ENCODE measurements around the gene CCDC198. TPM values are rescaled to one million over a fixed set of nuclear protein-coding genes. Genes with fewer than 3 reads are reported as not detected.

CCDC198 gene
- total RNA-seq, result not detected

- DNase-seq, result no peak
Observed at GRCh38 chr14:57493467-57494181, at the start of gene CCDC198. CCDC198 (minus strand) TSS chr14:57493857; CDS start chr14:57493715, 142 bp downstream.

GRCh38 chr14:57533214-57533613 lies 39.6 kb upstream of the CCDC198 start:
- no peak for DNase-seq

- DNase-seq, result no peak
Observed at GRCh38 chr14:57530571-57530970, 36.9 kb upstream of the CCDC198 start.

GRCh38 chr14:57526942-57527341 lies 33.3 kb upstream of the CCDC198 start:
- no peak for DNase-seq

- no peak for DNase-seq
Observed at GRCh38 chr14:57519043-57519442, 25.4 kb upstream of the CCDC198 start.

GRCh38 chr14:57512220-57512619 lies 18.6 kb upstream of the CCDC198 start:
- no peak for DNase-seq

GRCh38 chr14:57508756-57509155 lies 15.1 kb upstream of the CCDC198 start:
- no peak for DNase-seq

GRCh38 chr14:57502586-57503254 lies 9.1 kb upstream of the CCDC198 start:
- no peak for DNase-seq

- DNase-seq, result no peak
Observed at GRCh38 chr14:57501039-57501557, 7.4 kb upstream of the CCDC198 start.

GRCh38 chr14:57498659-57499058 lies 5.0 kb upstream of the CCDC198 start:
- DNase-seq, result no peak

- DNase-seq, result no peak
Observed at GRCh38 chr14:57498035-57498434, 4.4 kb upstream of the CCDC198 start.

GRCh38 chr14:57495416-57495815 lies 1.8 kb upstream of the CCDC198 start:
- DNase-seq, result no peak

- DNase-seq, result no peak
Observed at GRCh38 chr14:57492859-57493258, 798 bp downstream of the CCDC198 start.

GRCh38 chr14:57491640-57492039 lies 2.0 kb downstream of the CCDC198 start:
- no peak for DNase-seq

GRCh38 chr14:57487771-57488170 lies 5.9 kb downstream of the CCDC198 start:
- no peak for DNase-seq

- no peak for DNase-seq
Observed at GRCh38 chr14:57486767-57487379, 6.8 kb downstream of the CCDC198 start.

GRCh38 chr14:57485635-57486034 lies 8.0 kb downstream of the CCDC198 start:
- no peak for DNase-seq

GRCh38 chr14:57482120-57482519 lies 11.5 kb downstream of the CCDC198 start:
- DNase-seq, result no peak

GRCh38 chr14:57480051-57480450 lies 13.6 kb downstream of the CCDC198 start:
- no peak for DNase-seq

GRCh38 chr14:57479197-57479596 lies 14.5 kb downstream of the CCDC198 start:
- DNase-seq, result no peak

GRCh38 chr14:57478050-57478449 lies 15.6 kb downstream of the CCDC198 start:
- DNase-seq, result no peak

- no peak for DNase-seq
Observed at GRCh38 chr14:57470909-57471308, 22.7 kb downstream of the CCDC198 start.

- DNase-seq, result no peak
Observed at GRCh38 chr14:57464008-57464730, 29.5 kb downstream of the CCDC198 start.
